Left lobe of liver (tissue), 2 donors: ENCODE measurements around the gene BTBD19. TPM values are rescaled to one million over a fixed set of nuclear protein-coding genes. Genes with fewer than 3 reads are reported as not detected.
"Not testable (repeated sequence)": the region's sequence is repeated elsewhere in the genome, so short reads cannot be mapped to it uniquely, and the experiment has no call there.

Experiments
- ATAC-seq: fragments of 200-7000 bp; cut with Tn5 transposase; one replicate; pipeline ENCODE4 v1.9.1; 2020; ENCODE audit warnings: mild to moderate bottlenecking, moderate library complexity
- DNase-seq: peaks from one replicate; pipeline ENCODE4 v3.0.0-alpha.2; 2020; ENCODE audit warnings: low spot score
- total RNA-seq: library from RNA; stranded (reverse); gene quantifications from one replicate; pipeline ENCODE4 v1.2.1, GENCODE V29; 2021
- donor health status: DM: no; HTN: no; CAD: no; lungs with moderate emphysema.
- donor health status: DM: no; HTN: yes; CAD: no.

Gene BTBD19
- total RNA-seq, 1 donor from 2014 or later, result 7.8 TPM

DNA sequence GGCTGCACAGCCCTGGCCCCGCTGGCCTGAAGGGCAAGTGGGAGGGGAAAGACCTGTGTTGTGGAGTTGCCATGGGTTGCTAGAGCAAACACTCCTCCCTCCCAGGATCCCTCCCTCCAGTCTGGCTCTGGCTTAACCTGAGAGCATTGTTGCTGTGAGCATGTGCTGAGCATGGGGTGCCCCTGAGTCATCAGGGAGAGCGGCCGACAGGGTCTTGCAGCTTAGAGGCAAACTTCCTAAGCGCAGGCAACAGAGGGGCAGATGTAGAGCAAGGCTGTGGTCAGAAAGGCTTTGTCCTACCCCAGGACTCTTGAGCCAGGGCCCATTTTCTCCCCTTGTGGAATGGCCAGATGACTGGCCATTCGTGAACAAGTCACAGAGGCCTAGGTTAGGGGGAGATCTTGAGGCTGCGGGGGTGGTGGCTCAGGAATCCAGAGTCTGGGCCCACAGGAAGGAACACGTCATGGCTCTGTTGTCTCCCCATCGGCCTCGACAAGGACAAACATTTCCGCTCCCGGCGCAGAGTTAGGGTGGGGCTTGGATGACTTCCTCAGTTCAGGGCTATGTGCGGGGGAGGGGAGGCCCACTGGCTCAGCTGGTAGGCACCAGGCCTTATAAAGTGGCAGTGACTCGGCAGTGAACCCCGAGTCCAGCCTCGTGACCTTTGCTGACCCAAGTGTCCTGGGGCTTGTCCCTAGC lies 810 bp upstream of the BTBD19 start:
- ATAC-seq (peak; percentile 83), DNase-seq (peak; percentile 95)

DNA sequence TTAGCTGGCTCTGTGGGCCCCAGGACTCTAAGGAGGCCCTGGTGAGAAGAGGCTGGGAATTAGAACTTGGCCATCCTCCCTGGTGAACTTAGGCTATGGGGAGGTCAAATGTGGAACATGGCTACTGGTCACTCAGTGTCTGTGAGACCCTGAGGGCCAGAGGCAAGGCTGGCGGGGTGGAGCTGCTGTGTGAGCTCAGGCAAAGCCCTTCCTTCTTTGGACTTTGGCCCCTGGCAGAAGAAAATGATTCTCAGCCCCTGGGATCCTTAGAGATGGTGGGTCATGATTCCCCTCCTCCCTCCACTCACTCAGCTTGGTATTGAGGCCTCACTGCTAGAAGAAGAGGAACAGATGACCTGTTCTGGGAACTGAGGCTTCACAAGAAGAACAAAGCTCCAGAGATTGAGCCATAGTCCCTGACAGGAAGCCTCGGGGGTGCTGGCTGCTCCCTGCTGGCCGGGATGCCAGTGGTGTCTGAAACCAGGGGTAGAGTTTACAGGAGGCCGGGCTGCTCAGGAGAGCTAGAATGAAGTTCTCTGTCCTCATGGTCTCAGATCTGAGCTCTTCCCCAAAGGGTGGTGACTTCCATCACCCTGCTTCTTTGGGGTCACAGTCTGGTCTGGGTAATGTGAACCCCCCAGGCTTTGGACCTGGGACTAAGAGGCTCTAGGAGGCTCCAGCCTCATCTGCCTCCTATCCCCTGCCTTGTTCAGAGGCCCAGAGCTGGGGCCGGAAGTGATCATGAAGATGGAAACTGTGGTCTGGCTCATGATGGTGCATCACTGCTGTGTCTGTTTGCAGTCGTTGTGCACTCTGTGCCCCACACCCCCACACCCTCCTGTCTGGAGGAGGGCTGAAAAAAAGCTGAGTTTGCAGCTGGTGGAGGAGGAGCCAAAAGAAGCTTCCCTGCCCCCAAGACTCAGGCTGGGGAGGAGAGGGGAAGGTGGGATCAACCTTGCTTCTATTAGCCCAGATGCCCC lies 905 bp downstream of the BTBD19 start:
- no peak for ATAC-seq
- DNase-seq, result no peak

DNA sequence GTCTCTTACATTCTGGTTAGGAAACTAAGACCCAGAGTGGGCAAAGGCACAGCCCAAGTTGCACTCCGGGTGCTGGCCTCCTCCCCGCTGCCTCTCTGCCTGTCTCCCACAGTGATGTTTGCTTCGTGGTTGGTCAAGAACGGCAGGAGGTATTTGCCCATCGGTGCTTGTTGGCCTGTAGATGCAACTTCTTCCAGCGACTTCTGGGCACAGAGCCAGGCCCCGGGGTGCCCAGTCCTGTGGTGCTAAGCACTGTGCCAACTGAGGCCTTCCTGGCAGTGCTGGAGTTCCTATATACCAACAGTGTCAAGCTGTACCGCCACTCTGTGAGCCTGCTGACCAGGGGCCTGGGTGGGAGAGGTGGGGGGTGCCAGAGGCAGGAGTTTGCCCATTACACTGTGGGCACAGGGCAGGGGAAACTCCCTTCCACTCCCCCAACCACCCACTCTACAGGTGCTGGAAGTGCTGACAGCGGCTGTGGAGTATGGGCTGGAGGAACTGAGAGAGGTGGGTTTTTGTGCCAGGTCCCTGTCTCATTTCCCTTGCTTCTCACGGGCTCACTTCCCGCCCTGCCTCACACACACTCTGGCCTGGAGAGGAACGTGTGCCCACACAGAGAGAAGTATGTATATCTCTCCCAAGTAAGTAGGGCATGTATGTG lies 1.9 kb downstream of the BTBD19 start:
- ATAC-seq, result no peak
- no peak for DNase-seq

DNA sequence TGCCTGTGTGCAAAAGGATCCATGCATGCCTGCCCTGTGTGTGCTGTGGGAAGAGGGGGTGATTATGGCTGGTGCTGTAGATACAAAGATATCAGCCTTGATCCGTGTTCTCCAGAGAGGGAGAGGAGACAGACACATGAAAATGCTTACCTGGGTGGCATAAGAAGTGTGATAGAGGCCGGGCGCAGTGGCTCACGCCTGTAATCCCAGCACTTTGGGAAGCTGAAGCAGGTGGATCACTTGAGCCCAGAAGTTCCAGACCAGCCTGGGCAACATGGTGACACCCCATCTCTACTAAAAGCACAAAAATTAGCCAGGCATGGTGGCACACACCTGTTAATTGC lies 2.4 kb downstream of the BTBD19 start:
- DNase-seq, ATAC-seq: not testable (repeated sequence)

DNA sequence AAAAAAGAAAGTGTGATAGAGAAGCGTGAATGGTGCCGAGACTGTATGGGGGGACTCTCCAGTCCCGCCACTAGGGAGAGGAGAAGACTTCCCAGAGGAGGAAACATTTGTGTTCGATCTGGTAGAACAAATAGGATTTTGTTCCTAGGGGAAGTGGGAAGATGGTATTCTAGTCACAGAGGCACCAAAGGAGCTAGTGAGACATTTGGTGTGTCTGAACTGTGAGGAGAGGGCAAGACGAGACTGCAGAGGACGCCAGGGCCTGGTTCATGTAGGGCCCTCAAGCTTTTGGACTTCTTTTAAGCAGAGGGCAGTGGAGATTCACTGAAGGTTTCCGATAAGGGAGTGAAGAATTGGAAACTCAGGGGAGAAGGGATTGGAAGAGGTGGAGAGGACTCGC lies 2.9 kb downstream of the BTBD19 start:
- ATAC-seq (no peak), DNase-seq (no peak)

DNA sequence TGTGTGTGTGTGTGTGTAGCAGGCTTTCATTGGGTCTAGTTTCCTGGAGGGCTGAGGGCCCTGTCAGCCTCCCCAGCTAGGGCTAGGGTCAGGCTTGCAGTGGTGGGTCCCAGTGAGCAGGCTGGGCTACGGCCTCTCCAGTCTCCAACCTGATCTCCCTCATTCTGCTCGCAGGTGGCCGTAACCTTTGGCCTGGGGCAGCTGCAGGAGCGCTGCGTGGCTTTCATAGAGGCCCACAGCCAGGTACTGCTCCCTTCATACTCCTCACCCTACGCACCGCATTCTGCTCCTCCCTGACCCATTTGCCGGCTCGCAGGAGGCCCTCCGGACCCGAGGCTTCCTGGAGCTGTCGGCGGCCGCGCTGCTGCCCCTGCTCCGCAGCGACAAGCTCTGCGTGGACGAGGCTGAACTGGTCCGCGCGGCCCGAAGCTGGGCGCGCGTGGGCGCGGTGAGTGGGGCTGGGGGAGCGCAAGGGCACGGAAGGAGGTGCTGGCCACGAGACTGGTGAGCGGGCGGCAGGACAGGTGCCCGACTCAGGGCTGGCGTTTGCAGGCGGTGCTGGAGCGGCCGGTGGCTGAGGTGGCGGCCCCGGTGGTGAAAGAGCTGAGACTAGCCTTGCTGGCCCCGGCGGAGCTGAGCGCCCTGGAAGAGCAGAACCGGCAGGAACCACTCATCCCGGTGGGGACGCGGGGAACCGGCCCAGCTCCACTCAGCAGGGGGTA lies 4.7 kb downstream of the BTBD19 start:
- DNase-seq (peak; percentile 72), ATAC-seq (peak; percentile 67)

DNA sequence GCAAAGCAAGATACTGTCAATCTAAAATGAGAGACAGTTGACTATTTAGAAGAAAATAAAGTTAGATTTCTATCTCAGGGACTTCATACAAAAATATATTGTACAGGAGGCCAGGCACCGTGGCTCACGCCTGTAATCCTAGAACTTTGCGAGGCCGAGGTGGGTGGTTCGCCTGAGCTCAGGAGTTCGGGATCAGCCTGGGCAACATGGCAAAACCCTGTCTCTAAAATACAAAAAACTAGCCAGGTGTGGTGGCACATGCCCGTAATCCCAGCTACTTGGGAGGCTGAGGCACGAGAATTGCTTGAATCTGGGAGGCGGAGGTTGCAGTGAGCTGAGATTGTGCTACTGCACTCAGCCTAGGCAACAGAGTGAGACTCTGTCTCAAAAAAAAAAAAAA lies 7.6 kb downstream of the BTBD19 start:
- ATAC-seq, DNase-seq: not testable (repeated sequence)

DNA sequence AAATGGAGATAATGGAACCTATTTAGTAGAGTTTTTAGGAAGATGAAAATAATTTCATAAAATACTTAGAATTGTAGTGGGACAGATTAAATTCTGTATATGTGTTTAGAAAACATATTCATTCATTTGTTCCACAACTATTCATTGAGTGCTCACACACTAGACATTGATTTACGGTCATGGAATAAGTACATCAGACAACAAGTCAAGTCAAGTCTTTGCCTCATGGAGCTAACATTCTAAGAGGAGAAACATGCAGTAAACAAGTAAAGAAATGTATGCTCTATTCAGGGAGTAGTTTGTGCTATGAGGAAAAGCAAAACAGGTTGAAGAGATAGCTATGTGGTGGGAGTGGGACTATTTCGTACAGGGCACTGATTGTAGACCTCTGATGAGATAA lies 9.0 kb downstream of the BTBD19 start:
- DNase-seq, result no peak

DNA sequence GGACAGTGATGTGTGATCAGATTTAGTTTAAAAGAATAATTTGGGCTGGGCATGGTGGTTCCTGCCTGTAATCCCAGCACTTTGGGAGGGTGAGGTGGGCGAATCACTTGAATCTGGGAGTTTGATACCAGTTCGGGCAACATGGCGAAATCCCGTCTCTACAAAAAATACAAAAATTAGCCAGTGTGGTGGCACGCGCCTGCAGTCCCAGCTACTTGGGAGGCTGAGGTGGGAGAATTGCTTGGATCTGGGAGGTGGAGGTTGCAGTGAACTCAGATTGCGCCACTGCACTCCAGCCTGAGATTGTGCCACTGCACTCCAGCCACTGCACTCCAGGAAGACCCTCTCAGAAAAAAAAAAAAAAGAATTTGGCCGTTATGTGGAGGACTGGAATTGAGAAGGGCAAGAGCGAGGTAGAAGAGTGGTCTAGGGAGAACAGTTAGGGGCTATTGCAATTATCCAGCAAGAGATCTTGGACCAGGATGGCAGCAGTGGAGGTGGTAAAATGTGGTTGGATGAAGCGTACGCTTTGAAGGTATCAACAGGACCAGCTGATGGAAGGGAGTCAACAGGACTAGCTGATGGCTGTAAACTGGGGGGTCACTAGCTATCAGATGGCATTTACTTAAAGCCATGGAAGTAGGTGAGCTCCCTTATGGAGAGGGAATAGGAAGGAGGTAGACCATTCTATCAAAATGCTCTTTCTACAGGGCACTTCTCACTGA lies 9.6 kb downstream of the BTBD19 start:
- DNase-seq, result no peak
- ATAC-seq, result no peak

More for the DNA sequence above, 9.0 kb downstream of the BTBD19 start:
- ATAC-seq, result no peak

DNA sequence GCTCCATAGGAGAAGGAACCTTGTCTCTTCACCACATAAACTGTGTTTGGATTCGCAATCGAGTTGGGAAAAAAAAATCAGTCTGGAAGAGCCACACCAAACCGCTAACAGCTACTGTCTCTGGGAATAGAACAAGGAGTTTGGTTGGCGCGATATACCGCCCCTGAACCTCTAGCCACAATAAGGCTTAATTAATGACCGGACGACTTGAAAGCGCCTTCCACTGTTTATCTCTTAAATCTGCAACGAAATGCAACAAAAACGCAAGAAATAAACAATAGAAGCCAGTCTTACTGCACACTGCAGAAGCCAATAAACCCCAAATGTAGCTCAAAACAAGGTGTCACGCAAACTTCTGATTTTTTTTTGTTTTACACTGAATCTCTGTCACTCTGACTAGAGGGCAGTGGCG lies 10.9 kb downstream of the BTBD19 start:
- DNase-seq (no peak), ATAC-seq (peak; percentile 19)

DNA sequence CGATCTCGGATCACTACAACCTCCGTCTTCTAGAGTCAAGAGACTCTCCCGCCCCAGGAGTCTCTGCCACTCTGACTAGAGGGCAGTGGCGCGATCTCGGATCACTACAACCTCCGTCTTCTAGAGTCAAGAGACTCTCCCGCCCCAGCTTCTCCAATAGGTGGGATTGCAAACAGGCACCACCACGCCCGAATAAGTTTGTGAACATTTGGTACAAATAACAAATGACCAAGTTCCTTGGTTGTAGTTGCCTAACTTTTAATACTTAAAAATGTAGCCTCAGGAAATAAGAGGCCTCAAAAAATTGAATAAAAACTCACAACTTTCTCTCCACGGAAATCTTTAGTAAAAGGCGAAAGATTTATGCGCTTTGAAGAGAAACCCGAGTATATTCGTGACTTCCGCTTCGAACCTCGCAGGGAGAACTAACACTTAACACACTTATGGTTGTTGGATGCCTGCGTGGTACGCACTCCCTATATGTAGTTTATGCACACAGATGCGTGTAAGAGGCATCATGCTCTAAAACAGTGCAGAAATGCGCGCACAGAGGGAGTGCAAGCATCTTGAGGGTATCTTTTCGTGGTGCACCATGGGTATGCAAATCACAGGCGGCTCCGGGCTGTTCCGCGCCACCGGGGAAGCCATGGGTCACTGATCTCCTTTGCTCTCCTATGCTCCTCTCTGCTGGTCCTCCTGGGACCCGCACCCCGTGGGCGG lies 11.4 kb downstream of the BTBD19 start:
- peak; percentile 85 for DNase-seq
- ATAC-seq, result peak; percentile 91

DNA sequence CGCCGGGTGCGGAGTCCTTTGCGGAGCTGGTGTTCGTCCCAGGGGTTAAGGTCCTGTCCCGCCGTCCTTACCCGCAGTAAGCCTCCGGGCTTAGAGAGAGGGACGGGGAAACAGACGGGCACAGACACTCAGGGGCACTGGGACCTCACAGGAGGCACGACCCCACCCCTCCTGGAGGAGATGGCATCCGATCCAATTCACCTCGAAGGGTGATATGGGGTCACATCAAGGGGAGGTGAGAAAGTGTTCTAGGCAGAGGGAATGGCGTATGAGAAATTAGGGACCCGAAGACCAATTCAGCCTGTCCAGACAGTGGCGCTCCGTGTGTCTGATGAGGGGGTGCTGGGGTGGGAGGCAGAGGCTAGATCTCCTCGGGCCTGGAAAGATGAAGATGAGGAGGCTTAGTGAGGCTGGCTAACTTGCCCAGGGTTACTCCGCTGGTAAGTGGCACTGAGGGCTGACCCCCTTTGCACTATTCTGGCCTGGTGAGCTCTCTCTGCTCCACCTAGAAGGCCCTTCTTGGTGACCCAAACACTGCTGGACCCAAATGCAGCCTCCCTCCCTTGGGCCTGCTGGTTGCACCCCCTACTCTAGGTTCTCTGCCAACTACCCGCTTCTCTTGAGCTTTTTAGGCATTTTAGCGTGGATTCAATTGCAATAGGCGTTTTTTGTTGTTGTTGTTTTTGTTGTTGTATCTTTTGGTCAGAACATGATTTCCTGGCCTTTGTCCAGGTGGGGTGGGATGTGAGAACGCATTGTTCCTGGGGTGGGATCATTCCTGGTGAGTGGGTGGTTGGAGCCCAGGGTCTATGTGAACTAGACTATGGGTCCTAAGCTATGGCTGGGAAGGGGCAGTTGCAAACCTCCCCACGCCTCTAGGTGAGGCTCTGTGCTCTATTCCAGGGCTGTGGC lies 12.3 kb downstream of the BTBD19 start:
- peak; percentile 16 for ATAC-seq
- no peak for DNase-seq

DNA sequence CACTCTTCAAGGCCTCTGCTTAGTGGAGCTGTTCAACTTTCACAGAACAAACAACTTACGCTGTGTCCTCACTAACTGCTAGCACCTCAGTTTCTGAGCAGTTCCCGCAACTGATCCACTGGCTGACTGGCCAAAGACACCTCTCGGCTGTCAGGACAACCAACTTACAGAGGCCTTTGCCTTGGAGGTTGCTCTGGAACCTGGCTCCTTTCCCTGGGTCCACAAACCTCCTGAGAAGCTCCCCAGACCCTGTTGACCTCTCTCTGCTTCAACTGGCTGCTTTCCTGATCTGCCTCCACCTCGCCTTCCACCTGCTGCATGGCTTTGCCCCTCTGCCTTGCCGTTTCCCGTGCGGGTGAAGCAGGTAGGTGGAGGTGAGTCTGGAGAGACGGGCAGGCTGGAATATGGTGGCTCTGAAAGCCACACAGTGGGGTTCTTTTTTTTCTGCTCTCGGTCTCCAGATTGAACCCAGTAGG lies 13.0 kb downstream of the BTBD19 start:
- no peak for DNase-seq

DNA sequence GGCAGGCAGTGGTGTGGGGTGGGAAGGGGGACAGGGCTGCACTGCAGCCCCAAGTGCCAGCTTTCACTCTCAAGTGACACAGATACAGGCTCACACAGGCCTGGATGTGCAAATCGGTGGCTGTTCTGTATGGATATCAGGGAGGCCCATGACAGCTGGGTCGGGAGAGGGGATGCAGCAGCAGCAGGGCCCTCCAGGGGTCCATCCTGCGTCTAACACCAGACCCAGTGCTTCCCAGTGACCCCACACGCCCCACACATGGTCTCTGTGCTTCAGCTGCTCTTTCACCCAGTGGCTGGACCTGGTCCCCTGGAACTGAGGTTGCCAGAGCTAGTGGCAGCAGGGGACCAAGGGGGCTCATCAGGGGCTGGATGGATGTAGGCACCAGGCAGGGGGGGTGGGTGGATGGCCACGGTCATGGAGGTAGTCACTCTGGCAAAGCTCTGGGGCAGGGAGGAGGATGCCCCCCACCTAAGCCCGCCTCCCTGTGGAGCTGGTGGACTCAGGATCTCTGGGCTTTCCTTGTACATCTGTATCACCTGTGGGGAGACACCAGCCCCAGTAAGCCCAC lies 13.9 kb downstream of the BTBD19 start:
- no peak for ATAC-seq

More for the DNA sequence above, 13.0 kb downstream of the BTBD19 start:
- ATAC-seq, result no peak

DNA sequence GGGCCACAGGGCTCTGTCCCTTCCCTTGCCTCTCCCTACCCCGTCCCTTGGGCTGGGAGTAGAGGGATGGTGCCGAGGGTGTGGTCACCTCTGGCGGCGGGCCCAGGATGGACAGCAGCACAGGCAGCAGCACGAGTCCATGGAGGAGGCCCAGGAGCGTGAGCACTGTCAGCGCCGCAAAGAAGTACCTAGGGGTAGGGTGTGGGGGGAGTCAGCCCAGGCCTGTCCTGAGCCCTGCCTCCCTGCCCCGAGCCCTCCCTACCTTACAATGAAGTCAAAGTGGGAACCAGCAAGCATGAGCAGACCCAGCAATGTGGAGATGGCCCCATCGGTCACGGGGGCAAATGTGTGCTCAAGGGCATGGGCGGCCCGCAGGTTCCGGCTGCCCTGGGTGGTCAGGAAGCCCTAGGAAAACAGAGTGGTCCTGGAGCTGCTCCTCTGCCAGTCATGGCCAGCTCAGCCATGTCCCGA lies 14.7 kb downstream of the BTBD19 start:
- ATAC-seq (no peak), DNase-seq (no peak)

More for the DNA sequence above, 13.9 kb downstream of the BTBD19 start:
- no peak for DNase-seq

DNA sequence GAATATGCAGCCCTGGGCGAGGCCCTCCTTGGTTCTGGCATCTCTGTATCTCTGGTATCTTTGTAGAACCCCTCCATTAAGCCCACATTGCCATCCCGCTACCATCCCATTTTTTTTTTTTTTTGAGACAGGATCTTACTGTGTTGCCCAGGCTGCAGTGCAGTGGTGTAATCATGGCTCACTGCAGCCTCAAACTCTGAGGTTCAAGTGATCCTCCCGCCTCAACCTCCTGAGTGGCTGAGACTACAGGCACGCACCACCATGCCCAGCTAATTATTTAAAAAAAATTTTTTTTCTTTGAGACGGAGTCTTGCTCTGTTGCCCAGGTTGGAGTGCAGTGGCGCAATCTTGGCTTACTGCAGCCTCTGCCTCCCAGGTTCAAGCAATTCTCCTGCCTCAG lies 16.1 kb downstream of the BTBD19 start:
- DNase-seq, ATAC-seq: not testable (repeated sequence)

DNA sequence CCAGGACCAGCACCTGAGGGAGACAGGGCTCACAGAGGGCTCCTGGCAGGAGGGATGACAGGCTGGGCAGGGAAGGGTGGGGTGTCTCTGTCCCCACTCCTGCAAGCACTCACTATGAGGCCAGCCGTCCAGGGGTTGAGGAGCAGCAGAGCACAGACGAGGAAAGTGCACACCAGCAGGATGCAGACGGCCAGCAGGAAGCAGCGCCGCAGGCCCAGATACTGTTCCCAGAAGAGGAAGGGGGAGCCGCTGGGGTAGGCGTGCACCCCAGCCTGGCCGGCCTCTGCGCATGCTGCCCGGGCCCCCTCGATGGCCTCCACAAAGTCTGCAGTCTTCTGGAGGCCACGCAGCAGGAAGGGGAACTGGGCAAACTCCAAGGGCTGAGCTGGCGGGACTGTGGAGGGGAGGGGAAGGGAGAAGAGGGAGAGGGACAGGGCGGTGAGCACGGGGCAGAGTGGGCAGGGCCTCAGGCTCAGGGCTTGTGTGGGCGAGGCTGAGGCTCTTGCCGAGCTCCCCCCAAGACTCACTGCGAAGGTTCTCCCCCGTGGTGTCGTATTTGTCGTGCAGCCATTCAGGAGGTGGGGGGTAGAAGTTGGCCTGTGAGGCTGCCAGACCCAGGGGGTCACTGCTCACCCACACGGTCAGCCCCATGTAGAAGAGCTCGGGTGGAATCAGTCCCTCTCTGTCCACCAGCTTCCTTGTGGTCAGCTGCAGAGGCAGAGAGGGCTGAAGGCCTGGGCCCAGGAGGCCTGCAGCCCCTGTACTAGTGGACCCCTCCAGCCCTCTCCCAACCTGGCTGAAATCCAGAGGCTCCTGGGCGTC lies 18.3 kb downstream of the BTBD19 start:
- no peak for DNase-seq
- peak; percentile 74 for ATAC-seq
